GM12874 (cell line): ENCODE measurements around the gene PCDH15.

Source experiments
- CTCF ChIP-seq: IDR thresholded peaks from 2 replicates; pipeline ENCODE4 v1.5.1; 2011; ENCODE audit warnings: low read depth, mild to moderate bottlenecking, control low read depth, low read length, moderate library complexity; ENCODE audit not compliant: insufficient read depth

The PCDH15 gene

GRCh38 chr10:54064215-54064614, 736.8 kb downstream of the PCDH15 start:
- no peak for TF ChIP-seq CTCF

- no peak for TF ChIP-seq CTCF
These were observed 737.5 kb downstream of the PCDH15 start for GRCh38 chr10:54063514-54063913.

- TF ChIP-seq CTCF = no peak
These were observed 740.5 kb downstream of the PCDH15 start for GRCh38 chr10:54060572-54060971.

GRCh38 chr10:54057357-54057756, 743.7 kb downstream of the PCDH15 start:
- no peak for TF ChIP-seq CTCF

GRCh38 chr10:54026340-54026739, 774.7 kb downstream of the PCDH15 start:
- no peak for TF ChIP-seq CTCF

GRCh38 chr10:54011117-54011516, 789.9 kb downstream of the PCDH15 start:
- TF ChIP-seq CTCF = no peak

GRCh38 chr10:54010337-54010933, 790.6 kb downstream of the PCDH15 start:
- no peak for TF ChIP-seq CTCF
